SKM-1 treated with dmso at 0.1 percent for 144 hours (cell line): ENCODE results near the gene NEK9.

Source experiments
- DNase-seq: peaks from one replicate; lab custom pipeline; 2025; ENCODE audit not compliant: unreplicated experiment; lab: John Stamatoyannopoulos, UW

Gene NEK9

GRCh38 chr14:75042035-75042434 is 84.8 kb downstream of the NEK9 start:
- no peak for DNase-seq

GRCh38 chr14:75041613-75042012 is 85.2 kb downstream of the NEK9 start:
- DNase-seq: no peak

- DNase-seq: no peak
Observed at GRCh38 chr14:75040959-75041358, 85.9 kb downstream of the NEK9 start.

- no peak for DNase-seq
Observed at GRCh38 chr14:75040507-75040906, 86.3 kb downstream of the NEK9 start.

GRCh38 chr14:75032939-75033338 is 93.9 kb downstream of the NEK9 start:
- no peak for DNase-seq

- DNase-seq: no peak
Observed at GRCh38 chr14:75030147-75030546, 96.7 kb downstream of the NEK9 start.
